Activated naive CD4-positive, alpha-beta T cell treated with anti-CD3 and anti-CD28 coated beads for 36 hours (primary cell): ENCODE results near the gene KRTAP5-10. TPM values are rescaled to one million over a fixed set of nuclear protein-coding genes. Genes with fewer than 3 reads are reported as not detected.
"Not testable (repeated sequence)": the region's sequence is repeated elsewhere in the genome, so short reads cannot be mapped to it uniquely, and the experiment has no call there.

Experiments
- CTCF ChIA-PET: fragments of 350-600 bp; sonication (Branson Sonifier 250); formaldehyde crosslinking; loops from one replicate; lab custom pipeline; 2021; ENCODE audit warnings: antibody characterized with exemption; lab: Charles Lee
- DNase-seq: peaks from one replicate; pipeline ENCODE4 v3.0.0-alpha.2; 2020
- H3K27ac Mint-ChIP-seq: one replicate; pipeline ENCODE4 v1.8.0; 2021; ENCODE audit warnings: mild to moderate bottlenecking, mixed read lengths
- H3K27me3 Mint-ChIP-seq: one replicate; pipeline ENCODE4 v1.8.0; 2021; ENCODE audit warnings: low read depth, mixed read lengths
- H3K36me3 Mint-ChIP-seq: one replicate; pipeline ENCODE4 v1.8.0; 2021; ENCODE audit warnings: low read depth, mixed read lengths
- H3K4me1 Mint-ChIP-seq: one replicate; pipeline ENCODE4 v1.8.0; 2021; ENCODE audit warnings: low read depth, mixed read lengths
- H3K4me3 Mint-ChIP-seq: one replicate; pipeline ENCODE4 v1.8.0; 2021; ENCODE audit warnings: mild to moderate bottlenecking, moderate library complexity, mixed read lengths
- H3K9me3 Mint-ChIP-seq: one replicate; pipeline ENCODE4 v1.8.0; 2021; ENCODE audit warnings: mixed read lengths
- intact Hi-C: fragments of 100-400 bp; cut with micrococcal nuclease; formaldehyde crosslinking; loops from one replicate; pipeline ENCODE4 v1.15.1; 2023
- total RNA-seq, 2 experiments: library from RNA; stranded (reverse); gene quantifications; one replicate each; pipeline ENCODE4 v1.2.3, GENCODE V29; 2021

Gene KRTAP5-10
- total RNA-seq, 2 experiments from 2014 or later, result not detected

- intact Hi-C loops, result no loop called here
- H3K9me3 Mint-ChIP-seq, result no peaks in the 10 kb centered on the region
- CTCF ChIA-PET, result interaction anchor here (0.6 to 0.7 kb wide), 3 partner anchors 70 to 497 kb away, joined by 3 to 4 read pairs (median 3); no protein-coding TSS in a partner anchor
- peaks cover 27% of the 10 kb centered on the region for H3K27me3 Mint-ChIP-seq
- H3K4me1 Mint-ChIP-seq, result peaks cover 8% of the 10 kb centered on the region
- H3K27ac Mint-ChIP-seq, result no peak overlapping the region
- H3K36me3 Mint-ChIP-seq, result no peaks in the 10 kb centered on the region
- H3K4me3 Mint-ChIP-seq, result no peak overlapping the region
- peak; percentile 52 for DNase-seq
Observed at GRCh38 chr11:71580057-71581003, 15.0 kb downstream of the KRTAP5-10 start.

- Mint-ChIP-seq H3K4me1 (peaks cover 8% of the 10 kb centered on the region), H3K9me3 (no peaks in the 10 kb centered on the region), H3K27me3 (peaks cover 27% of the 10 kb centered on the region), H3K4me3 (no peak overlapping the region), H3K36me3 (no peaks in the 10 kb centered on the region), H3K27ac (no peak overlapping the region)
- CTCF ChIA-PET, result interaction anchor here (1.1 kb wide), 1 partner anchor 8 kb away, joined by 3 read pairs; no protein-coding TSS in a partner anchor
- DNase-seq, result no peak
- intact Hi-C loops, result no loop called here
Observed at GRCh38 chr11:71581826-71582225, 16.5 kb downstream of the KRTAP5-10 start.

GRCh38 chr11:71582309-71582895, 17.0 kb downstream of the KRTAP5-10 start, which contains the start of gene KRTAP5-11:
TSS of gene KRTAP5-11 (minus strand) at chr11:71582875. CDS start at chr11:71582837, 38 bp downstream.
- DNase-seq, result no peak
- intact Hi-C loops, result no loop called here
- Mint-ChIP-seq H3K9me3 (no peaks in the 10 kb centered on the region), H3K4me1 (peaks cover 8% of the 10 kb centered on the region), H3K36me3 (no peaks in the 10 kb centered on the region), H3K27me3 (peaks cover 27% of the 10 kb centered on the region), H3K4me3 (no peak within 1 kb of the TSS), H3K27ac (no peak within 1 kb of the TSS)
- CTCF ChIA-PET, result no interaction called here

GRCh38 chr11:71582969-71583368, 17.6 kb downstream of the KRTAP5-10 start:
- DNase-seq, intact Hi-C loops, H3K4me3 Mint-ChIP-seq, H3K4me1 Mint-ChIP-seq, H3K36me3 Mint-ChIP-seq, H3K27ac Mint-ChIP-seq, H3K9me3 Mint-ChIP-seq, CTCF ChIA-PET: not testable (repeated sequence)
- H3K27me3 Mint-ChIP-seq, result peaks cover 27% of the 10 kb centered on the region

- H3K4me1 Mint-ChIP-seq, H3K9me3 Mint-ChIP-seq, DNase-seq, H3K36me3 Mint-ChIP-seq, H3K27ac Mint-ChIP-seq, H3K4me3 Mint-ChIP-seq, CTCF ChIA-PET, intact Hi-C loops: not testable (repeated sequence)
- peaks cover 20% of the 10 kb centered on the region for H3K27me3 Mint-ChIP-seq
Observed at GRCh38 chr11:71585673-71586072, 20.3 kb downstream of the KRTAP5-10 start.

- intact Hi-C loops, CTCF ChIA-PET, H3K27me3 Mint-ChIP-seq, H3K9me3 Mint-ChIP-seq, DNase-seq, H3K4me3 Mint-ChIP-seq, H3K36me3 Mint-ChIP-seq, H3K27ac Mint-ChIP-seq, H3K4me1 Mint-ChIP-seq: not testable (repeated sequence)
Observed at GRCh38 chr11:71588314-71588713, 23.0 kb downstream of the KRTAP5-10 start.

GRCh38 chr11:71588822-71589545, 23.6 kb downstream of the KRTAP5-10 start:
- peak; percentile 88 for DNase-seq
- H3K27ac Mint-ChIP-seq, H3K4me1 Mint-ChIP-seq, H3K27me3 Mint-ChIP-seq, H3K9me3 Mint-ChIP-seq, H3K4me3 Mint-ChIP-seq, H3K36me3 Mint-ChIP-seq, intact Hi-C loops: not testable (repeated sequence)
- CTCF ChIA-PET, result interaction anchor here (0.8 kb wide), 1 partner anchor 15 kb away, joined by 3 read pairs; no protein-coding TSS in a partner anchor

- H3K9me3 Mint-ChIP-seq, H3K36me3 Mint-ChIP-seq, H3K27ac Mint-ChIP-seq, DNase-seq, H3K27me3 Mint-ChIP-seq, H3K4me3 Mint-ChIP-seq, H3K4me1 Mint-ChIP-seq, intact Hi-C loops: not testable (repeated sequence)
- CTCF ChIA-PET, result interaction anchor here (0.8 kb wide), 1 partner anchor 16 kb away, joined by 3 read pairs; no protein-coding TSS in a partner anchor
Observed at GRCh38 chr11:71589546-71589920, 24.2 kb downstream of the KRTAP5-10 start.

- H3K9me3 Mint-ChIP-seq, H3K27ac Mint-ChIP-seq, H3K36me3 Mint-ChIP-seq, H3K4me1 Mint-ChIP-seq, CTCF ChIA-PET, DNase-seq, H3K4me3 Mint-ChIP-seq, intact Hi-C loops: not testable (repeated sequence)
- H3K27me3 Mint-ChIP-seq, result peaks cover 21% of the 10 kb centered on the region
Observed at GRCh38 chr11:71603221-71603620, 37.9 kb downstream of the KRTAP5-10 start.

GRCh38 chr11:71604798-71605488, 39.6 kb downstream of the KRTAP5-10 start:
- H3K4me3 Mint-ChIP-seq, H3K27ac Mint-ChIP-seq, H3K9me3 Mint-ChIP-seq, H3K36me3 Mint-ChIP-seq, intact Hi-C loops, H3K4me1 Mint-ChIP-seq: not testable (repeated sequence)
- H3K27me3 Mint-ChIP-seq, result peaks cover 28% of the 10 kb centered on the region
- CTCF ChIA-PET, result interaction anchor here (0.6 kb wide), 1 partner anchor 83 kb away, joined by 3 read pairs; no protein-coding TSS in a partner anchor
- peak; percentile 40 for DNase-seq

GRCh38 chr11:71606853-71607519, 41.6 kb downstream of the KRTAP5-10 start:
- H3K4me3 Mint-ChIP-seq, DNase-seq, H3K9me3 Mint-ChIP-seq, intact Hi-C loops, H3K27ac Mint-ChIP-seq, H3K4me1 Mint-ChIP-seq, H3K36me3 Mint-ChIP-seq: not testable (repeated sequence)
- H3K27me3 Mint-ChIP-seq, result peaks cover 20% of the 10 kb centered on the region
- CTCF ChIA-PET, result interaction anchor here (0.6 kb wide), 1 partner anchor 1077 kb away, joined by 3 read pairs; no protein-coding TSS in a partner anchor
